Measurements from ENCODE around the gene TRRAP.

Gene TRRAP

GRCh38 chr7:98903246-98903645, 24.9 kb downstream of the TRRAP start:
- no peak for DNase-seq

- no peak for DNase-seq
These were observed 29.2 kb downstream of the TRRAP start for GRCh38 chr7:98907570-98907969.

GRCh38 chr7:98908585-98908984, 30.3 kb downstream of the TRRAP start:
- DNase-seq: no peak

GRCh38 chr7:98909487-98909886, 31.2 kb downstream of the TRRAP start:
- DNase-seq: no peak

GRCh38 chr7:98910427-98910826, 32.1 kb downstream of the TRRAP start:
- DNase-seq: no peak

- peak in 1 of 2 donors; percentile 27 for DNase-seq
These were observed 33.6 kb downstream of the TRRAP start for GRCh38 chr7:98911916-98912315.

GRCh38 chr7:98913026-98913425, 34.7 kb downstream of the TRRAP start:
- DNase-seq: no peak

GRCh38 chr7:98913612-98914011, 35.3 kb downstream of the TRRAP start:
- no peak for DNase-seq

- DNase-seq: no peak
These were observed 39.0 kb downstream of the TRRAP start for GRCh38 chr7:98917331-98917730.

GRCh38 chr7:98921608-98922372, 43.5 kb downstream of the TRRAP start:
- no peak for DNase-seq

- peak in 1 of 2 donors; percentile 11 for DNase-seq
These were observed 44.3 kb downstream of the TRRAP start for GRCh38 chr7:98922392-98923187.

GRCh38 chr7:98923512-98923911, 45.2 kb downstream of the TRRAP start:
- no peak for DNase-seq

GRCh38 chr7:98927125-98927524, 48.8 kb downstream of the TRRAP start:
- DNase-seq: no peak

GRCh38 chr7:98930464-98930863, 52.1 kb downstream of the TRRAP start:
- no peak for DNase-seq

GRCh38 chr7:98930921-98931320, 52.6 kb downstream of the TRRAP start:
- no peak for DNase-seq

- DNase-seq: no peak
These were observed 55.0 kb downstream of the TRRAP start for GRCh38 chr7:98933321-98933720.

GRCh38 chr7:98934267-98934666, 55.9 kb downstream of the TRRAP start:
- no peak for DNase-seq

GRCh38 chr7:98935811-98936210, 57.5 kb downstream of the TRRAP start:
- DNase-seq: no peak

GRCh38 chr7:98943336-98943735, 65.0 kb downstream of the TRRAP start:
- DNase-seq: no peak

GRCh38 chr7:98944386-98944785, 66.1 kb downstream of the TRRAP start:
- DNase-seq: no peak

GRCh38 chr7:98945852-98946251, 67.5 kb downstream of the TRRAP start:
- no peak for DNase-seq

- DNase-seq: no peak
These were observed 68.1 kb downstream of the TRRAP start for GRCh38 chr7:98946389-98946788.

- peak; percentile 9 to 39 for DNase-seq
These were observed 71.2 kb downstream of the TRRAP start for GRCh38 chr7:98949336-98950044.

GRCh38 chr7:98955992-98956391, 77.7 kb downstream of the TRRAP start:
- no peak for DNase-seq

Measured in hippocampal formation (tissue), 2 donors.